Fibroblast of peridontal ligament (primary cell): ENCODE results near the gene ZFAND2B.
A peak's percentile ranks its signal among the peaks of the same experiment; 100 is the strongest.
"Not testable (repeated sequence)": the region's sequence is repeated elsewhere in the genome, so short reads cannot be mapped to it uniquely, and the experiment has no call there.

Source experiments
- DNase-seq: peaks from one replicate; pipeline ENCODE4 v3.0.0-alpha.2; 2010; ENCODE audit errors: extremely low read depth

Gene ZFAND2B

DNA sequence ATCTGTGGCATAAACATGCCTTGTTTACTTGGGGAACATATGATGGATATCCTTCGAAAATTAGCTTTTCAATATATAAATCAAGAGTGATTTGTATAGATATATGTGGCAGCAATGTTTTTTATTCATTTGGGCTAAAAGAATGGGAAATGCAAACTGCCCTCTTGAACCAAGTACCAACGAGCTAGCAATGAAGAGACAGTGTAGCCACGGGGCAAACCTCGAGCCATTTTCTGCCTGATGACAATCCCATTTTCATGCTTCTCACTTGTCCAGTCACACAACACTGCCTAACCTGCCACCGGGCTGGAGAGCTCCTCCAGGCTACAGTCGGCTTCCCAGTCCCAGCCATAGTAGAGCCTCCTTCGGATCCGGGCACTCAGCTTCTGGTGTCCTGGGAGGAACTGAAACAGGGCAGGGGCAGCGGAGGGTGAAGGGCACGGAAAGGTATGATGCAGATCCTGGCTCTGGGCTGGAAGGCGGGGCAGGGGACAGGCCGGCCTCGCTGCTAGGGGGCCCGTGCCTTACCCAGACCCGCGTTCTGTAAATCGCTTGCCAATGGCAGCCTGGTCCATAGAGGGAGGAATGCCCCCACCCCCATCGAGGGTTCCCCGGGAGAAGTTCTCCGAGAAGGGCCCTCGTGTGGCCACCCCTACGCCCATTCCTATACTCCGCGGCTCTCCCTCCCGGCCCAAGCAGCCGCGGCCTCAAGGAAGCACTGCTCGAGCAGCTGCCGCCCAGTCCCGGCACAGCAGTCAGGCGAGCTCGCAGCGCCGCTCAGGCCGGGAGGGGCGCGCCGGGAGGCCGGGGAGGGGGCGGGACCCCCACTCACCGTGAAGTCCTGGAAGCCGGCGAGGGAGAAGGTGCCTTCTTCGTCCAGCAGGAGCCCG is 30.4 kb upstream of the ZFAND2B start:
- DNase-seq, result peak; percentile 23

DNA sequence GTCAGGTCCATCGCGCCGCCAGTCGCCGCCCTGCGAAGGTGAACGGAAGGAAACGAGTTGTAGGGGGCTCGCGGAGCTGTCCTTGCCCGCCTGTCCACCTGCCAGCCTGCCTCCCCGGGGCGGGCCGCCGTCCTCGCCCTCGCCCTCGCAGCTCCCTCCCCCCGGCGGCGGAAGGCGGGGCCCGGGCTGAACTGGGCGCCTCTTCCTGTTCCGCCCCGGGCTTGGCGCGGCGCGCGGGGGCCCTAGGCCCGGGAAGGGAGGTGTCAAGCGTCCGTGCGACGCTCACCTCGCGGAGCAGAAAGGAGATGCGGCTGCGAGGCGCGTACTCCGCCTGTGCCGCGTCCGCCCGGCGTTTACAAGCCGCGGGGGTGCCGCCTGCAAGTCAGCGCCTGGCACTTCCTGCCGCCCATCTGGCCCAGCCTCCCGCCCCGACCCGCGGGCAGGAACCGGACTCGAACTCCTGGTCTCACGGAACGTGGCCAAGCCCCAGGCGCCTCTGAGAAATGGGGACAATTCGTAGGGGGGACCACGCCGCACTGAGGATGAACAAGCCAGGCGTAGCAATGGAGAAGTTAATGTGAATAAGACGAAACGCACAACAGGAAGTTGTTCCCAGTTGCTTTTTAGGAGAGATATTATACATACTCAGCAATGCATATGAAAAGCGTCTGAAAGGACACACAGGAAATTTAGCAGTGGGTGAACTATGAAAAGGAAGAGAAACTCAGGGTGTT is 29.6 kb upstream of the ZFAND2B start, which contains the start of gene CNPPD1:
TSS of gene CNPPD1 (minus strand) at position 108 of the 734 bp plus-strand sequence. CDS start at position 11, 97 bp downstream.
- DNase-seq, result peak; percentile 59

- DNase-seq, result peak; percentile 90
Observed at GRCh38 chr2:219177552-219178376, 28.8 kb upstream of the ZFAND2B start, which contains the start of gene RETREG2. RETREG2 (plus strand) TSS chr2:219178275; CDS start chr2:219178353, 78 bp downstream.

- no peak for DNase-seq
Observed at GRCh38 chr2:219178377-219179175, 28.0 kb upstream of the ZFAND2B start.

GRCh38 chr2:219179601-219180465 is 26.7 kb upstream of the ZFAND2B start:
- DNase-seq, result no peak

GRCh38 chr2:219180961-219181360 is 25.6 kb upstream of the ZFAND2B start:
- DNase-seq, result no peak

DNA sequence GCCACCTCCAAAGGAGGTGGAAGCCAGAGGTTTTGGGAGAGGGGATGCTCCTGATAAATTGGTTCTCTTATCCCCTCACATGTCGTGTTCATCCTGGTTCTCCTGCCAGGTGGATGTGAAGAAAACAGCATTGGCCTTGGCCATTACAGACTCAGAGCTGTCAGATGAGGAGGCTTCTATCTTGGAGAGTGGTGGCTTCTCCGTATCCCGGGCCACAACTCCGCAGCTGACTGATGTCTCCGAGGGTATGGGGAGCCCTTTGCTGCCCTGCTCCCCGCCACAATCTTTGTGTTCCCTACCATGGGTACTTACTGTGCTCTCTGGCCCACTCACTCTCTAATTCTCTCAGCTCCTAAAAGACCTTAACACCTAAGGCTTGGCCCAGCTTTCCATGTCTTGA is 25.1 kb upstream of the ZFAND2B start:
- DNase-seq, result no peak

DNA sequence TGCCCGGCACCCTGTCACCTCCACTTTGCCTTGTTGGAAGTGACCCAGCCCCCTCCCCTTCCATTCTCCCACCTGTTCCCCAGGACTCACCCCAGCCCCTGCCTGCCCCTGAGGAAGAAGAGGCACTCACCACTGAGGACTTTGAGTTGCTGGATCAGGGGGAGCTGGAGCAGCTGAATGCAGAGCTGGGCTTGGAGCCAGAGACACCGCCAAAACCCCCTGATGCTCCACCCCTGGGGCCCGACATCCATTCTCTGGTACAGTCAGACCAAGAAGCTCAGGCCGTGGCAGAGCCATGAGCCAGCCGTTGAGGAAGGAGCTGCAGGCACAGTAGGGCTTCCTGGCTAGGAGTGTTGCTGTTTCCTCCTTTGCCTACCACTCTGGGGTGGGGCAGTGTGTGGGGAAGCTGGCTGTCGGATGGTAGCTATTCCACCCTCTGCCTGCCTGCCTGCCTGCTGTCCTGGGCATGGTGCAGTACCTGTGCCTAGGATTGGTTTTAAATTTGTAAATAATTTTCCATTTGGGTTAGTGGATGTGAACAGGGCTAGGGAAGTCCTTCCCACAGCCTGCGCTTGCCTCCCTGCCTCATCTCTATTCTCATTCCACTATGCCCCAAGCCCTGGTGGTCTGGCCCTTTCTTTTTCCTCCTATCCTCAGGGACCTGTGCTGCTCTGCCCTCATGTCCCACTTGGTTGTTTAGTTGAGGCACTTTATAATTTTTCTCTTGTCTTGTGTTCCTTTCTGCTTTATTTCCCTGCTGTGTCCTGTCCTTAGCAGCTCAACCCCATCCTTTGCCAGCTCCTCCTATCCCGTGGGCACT is 24.0 kb upstream of the ZFAND2B start:
- no peak for DNase-seq

DNA sequence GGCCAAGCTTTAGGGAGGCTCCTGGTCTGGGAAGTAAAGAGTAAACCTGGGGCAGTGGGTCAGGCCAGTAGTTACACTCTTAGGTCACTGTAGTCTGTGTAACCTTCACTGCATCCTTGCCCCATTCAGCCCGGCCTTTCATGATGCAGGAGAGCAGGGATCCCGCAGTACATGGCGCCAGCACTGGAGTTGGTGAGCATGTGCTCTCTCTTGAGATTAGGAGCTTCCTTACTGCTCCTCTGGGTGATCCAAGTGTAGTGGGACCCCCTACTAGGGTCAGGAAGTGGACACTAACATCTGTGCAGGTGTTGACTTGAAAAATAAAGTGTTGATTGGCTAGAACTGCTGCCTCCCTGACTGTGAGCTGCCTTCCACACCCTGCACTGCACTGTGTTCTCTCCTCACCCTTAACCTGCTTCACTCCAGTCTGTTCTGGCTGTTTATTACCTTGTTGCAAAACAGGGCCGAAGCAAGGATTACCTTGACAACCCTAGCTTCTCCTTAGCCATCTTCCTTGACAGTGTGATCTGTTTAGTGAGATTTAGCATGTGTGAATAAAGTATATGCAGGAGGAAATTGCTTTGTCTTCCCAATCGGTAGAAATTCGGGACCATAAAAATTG is 23.3 kb upstream of the ZFAND2B start:
- DNase-seq, result no peak

GRCh38 chr2:219184121-219184520 is 22.5 kb upstream of the ZFAND2B start:
- no peak for DNase-seq

GRCh38 chr2:219186754-219187456 is 19.7 kb upstream of the ZFAND2B start:
- no peak for DNase-seq

GRCh38 chr2:219197388-219197787 is 9.2 kb upstream of the ZFAND2B start:
- DNase-seq, result no peak

DNA sequence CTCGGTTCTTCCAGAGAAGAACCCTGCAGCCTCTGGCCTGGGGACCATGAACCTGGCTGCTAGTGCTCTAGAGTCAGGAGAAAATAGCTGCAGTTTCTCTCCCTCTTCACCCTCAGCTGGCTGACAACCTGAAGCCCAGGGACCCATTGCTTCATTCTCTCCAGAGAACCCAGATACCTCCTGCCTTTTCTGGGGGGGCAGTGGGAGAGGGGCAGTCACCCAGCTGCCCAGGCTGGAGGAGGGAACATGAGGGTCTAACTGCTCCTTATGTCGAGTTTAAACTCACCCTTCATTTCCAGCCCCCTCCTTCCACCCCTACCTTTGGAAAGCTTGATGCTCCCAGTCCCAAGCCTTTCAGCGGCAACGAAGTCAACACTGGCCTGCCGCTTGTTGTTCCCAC is 7.6 kb upstream of the ZFAND2B start:
- DNase-seq, result no peak

GRCh38 chr2:219199470-219200211 is 6.9 kb upstream of the ZFAND2B start:
- no peak for DNase-seq

DNA sequence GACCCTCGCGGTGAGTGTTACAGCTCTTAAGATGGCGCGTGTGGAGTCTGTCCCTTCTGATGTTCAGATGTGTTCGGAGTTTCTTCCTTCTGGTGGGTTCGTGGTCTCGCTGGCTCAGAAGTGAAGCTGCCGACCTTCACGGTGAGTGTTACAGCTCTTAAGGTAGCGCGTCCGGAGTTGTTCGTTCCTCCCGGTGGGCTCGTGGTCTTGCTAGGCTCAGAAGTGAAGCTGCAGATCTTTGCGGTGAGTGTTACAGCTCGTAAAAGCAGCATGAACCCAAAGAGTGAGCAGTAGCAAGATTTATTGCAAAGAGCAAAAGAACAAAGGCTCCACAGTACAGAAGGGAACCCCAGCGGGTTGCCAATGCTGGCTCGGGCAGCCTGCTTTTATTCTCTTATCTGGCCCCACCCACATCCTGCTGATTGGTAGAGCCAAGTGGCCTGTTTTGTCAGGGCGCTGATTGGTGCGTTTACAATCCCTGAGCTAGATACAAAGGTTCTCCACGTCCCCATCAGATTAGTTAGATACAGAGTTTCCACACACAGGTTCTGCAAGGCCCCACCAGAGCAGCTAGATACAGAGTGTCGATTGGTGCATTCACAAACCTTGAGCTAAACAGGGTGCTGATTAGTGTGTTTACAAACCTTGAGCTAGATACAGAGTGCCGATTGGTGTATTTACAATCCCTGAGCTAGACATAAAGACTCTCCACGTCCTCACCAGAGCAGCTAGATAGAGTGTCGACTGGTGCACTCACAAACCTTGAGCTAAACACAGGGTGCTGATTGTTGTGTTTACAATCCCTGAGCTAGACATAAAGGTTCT is 5.9 kb upstream of the ZFAND2B start:
- DNase-seq, result not testable (repeated sequence)

- DNase-seq, result not testable (repeated sequence)
Observed at GRCh38 chr2:219201331-219201730, 5.3 kb upstream of the ZFAND2B start.
